ENCODE measurements around the gene DBP.

DBP gene

GRCh38 chr19:48623556-48624066 lies 13.6 kb downstream of the DBP start:
- no peak for TF ChIP-seq CTCF (IDR thresholded peaks at IDR 0.05; ENCODE audit: low read depth, low read length, missing control alignments)
- in situ Hi-C loops (cut with HindIII; ENCODE audit: low sequenced_read_pairs), result no loop called here
- DNase-seq (ENCODE audit: low read depth), result no peak
- H3K4me3 ChIP-seq (ENCODE audit: low read depth, low read length), result peak overlapping the region; percentile 58

GRCh38 chr19:48619692-48620585 lies 17.2 kb downstream of the DBP start:
- DNase-seq (ENCODE audit: low read depth), result no peak
- in situ Hi-C loops (cut with HindIII; ENCODE audit: low sequenced_read_pairs), result no loop called here
- TF ChIP-seq CTCF (IDR thresholded peaks at IDR 0.05; ENCODE audit: low read depth, low read length, missing control alignments), result no peak
- peak overlapping the region; percentile 90 for H3K4me3 ChIP-seq (ENCODE audit: low read depth, low read length)

- TF ChIP-seq CTCF (IDR thresholded peaks at IDR 0.05; ENCODE audit: low read depth, low read length, missing control alignments), result no peak
- in situ Hi-C loops (cut with HindIII; ENCODE audit: low sequenced_read_pairs), result no loop called here
- DNase-seq (ENCODE audit: low read depth), result peak; percentile 99
- peak within 1 kb of the TSS; percentile 90 for H3K4me3 ChIP-seq (ENCODE audit: low read depth, low read length)
Measured at GRCh38 chr19:48618916-48619691, 18.1 kb downstream of the DBP start, which contains the start of the genes RPL18 and SPHK2. RPL18 (minus strand) TSS chr19:48619178; CDS start chr19:48619143, 35 bp downstream. SPHK2 (plus strand) TSS chr19:48619506; CDS start chr19:48620515, 1,009 bp downstream.

GRCh38 chr19:48618278-48618915 lies 18.8 kb downstream of the DBP start:
- no peak for TF ChIP-seq CTCF (IDR thresholded peaks at IDR 0.05; ENCODE audit: low read depth, low read length, missing control alignments)
- in situ Hi-C loops (cut with HindIII; ENCODE audit: low sequenced_read_pairs), result no loop called here
- H3K4me3 ChIP-seq (ENCODE audit: low read depth, low read length), result peak overlapping the region; percentile 90
- no peak for DNase-seq (ENCODE audit: low read depth)

- in situ Hi-C loops (cut with HindIII; ENCODE audit: low sequenced_read_pairs), result no loop called here
- peak; percentile 45 for DNase-seq (ENCODE audit: low read depth)
- TF ChIP-seq CTCF (IDR thresholded peaks at IDR 0.05; ENCODE audit: low read depth, low read length, missing control alignments), result peak; percentile 12
- H3K4me3 ChIP-seq (ENCODE audit: low read depth, low read length), result peak overlapping the region; percentile 90
Measured at GRCh38 chr19:48617146-48617937, 19.8 kb downstream of the DBP start.

All from astrocyte of the cerebellum (primary cell).